Sigmoid colon (tissue), 7 donors: Measurements from ENCODE around the gene TSPAN14. TPM values are rescaled to one million over a fixed set of nuclear protein-coding genes. Genes with fewer than 3 reads are reported as not detected.

ENCODE experiments used
- DNase-seq: peaks from one replicate; pipeline ENCODE4 v3.0.0-alpha.2; 2019
- H3K27ac ChIP-seq, 4 donors: fragments of 200-600 bp; sonication (generic); one replicate each; pipeline ENCODE4 v1.5.1; 2016 to 2019; ENCODE audit warnings: mild to moderate bottlenecking in 1 of 4
- H3K27me3 ChIP-seq, 3 donors: fragments of 200-600 bp; sonication (generic); one replicate each; pipeline ENCODE4 v1.5.1; 2019; ENCODE audit warnings: mild to moderate bottlenecking in 1 of 3
- H3K36me3 ChIP-seq, 4 donors: fragments of 200-600 bp; sonication (generic); one replicate each; pipeline ENCODE4 v1.5.1; 2016 to 2019
- H3K4me1 ChIP-seq, 4 donors: fragments of 200-600 bp; sonication (generic); one replicate each; pipeline ENCODE4 v1.5.1; 2017 to 2019
- H3K4me3 ChIP-seq, 4 donors: fragments of 200-600 bp; sonication (generic); one replicate each; pipeline ENCODE4 v1.5.1; 2017 to 2019; ENCODE audit warnings: mild to moderate bottlenecking in 2 of 4, moderate library complexity in 1 of 4
- H3K9me3 ChIP-seq, 4 donors: fragments of 200-600 bp in 3 of 4; sonication (generic) in 3 of 4; one replicate each; pipeline versions ENCODE4 v1.5.1 to v1.6.1; 2013 to 2019
- EP300 ChIP-seq, 4 donors: sonication (generic); formaldehyde crosslinking; IDR thresholded peaks; one replicate each; pipeline ENCODE4 v1.6.1; 2017; ENCODE audit warnings: antibody characterized with exemption in 4 of 4
- POLR2A ChIP-seq, 2 donors: fragments of 450-650 bp; IDR thresholded peaks; one replicate each; pipeline ENCODE4 v1.6.1; 2016; ENCODE audit warnings: antibody characterized with exemption in 2 of 2, mild to moderate bottlenecking in 2 of 2, moderate library complexity in 2 of 2
- POLR2AphosphoS5 ChIP-seq, 4 donors: sonication (generic); formaldehyde crosslinking; IDR thresholded peaks; one replicate each; pipeline ENCODE4 v1.6.1; 2017; ENCODE audit warnings: antibody characterized with exemption in 4 of 4
- WGBS, 2 donors: extraction: QIAGEN DNeasy Blood & Tissue Kit; methylation state at CpG; one replicate each; pipeline ENCODE4 v1.1.7; 2013; 5-methylcytosine and 5-hydroxymethylcytosine counted together
- intact Hi-C: fragments of 100-400 bp; cut with DNase I; formaldehyde crosslinking; loops from one replicate; pipeline ENCODE4 v1.15.1; 2023
- polyA plus RNA-seq, 3 donors: library from polyadenylated mRNA; stranded (reverse); fragments of 200-250 nt; gene quantifications; one replicate each; pipeline ENCODE4 v1.2.3, GENCODE V29; 2013
- total RNA-seq, 4 donors: library from RNA; depleted of rRNA; stranded (reverse); fragments of >200 nt; gene quantifications; one replicate each; pipeline ENCODE4 v1.1.0, GENCODE V29; 2016
- TF ChIP-seq, protein P1 (sequence below), 4 experiments: fragments of 450-650 bp in 3 of 4; fragments of 200-600 bp in 1 of 4; IDR thresholded peaks; one replicate each; pipeline ENCODE4 v1.5.1; 2016 to 2019; ENCODE audit warnings: antibody characterized with exemption in 4 of 4, mild to moderate bottlenecking in 3 of 4, moderate library complexity in 2 of 4
- donor health status: healthy with polysubstance abuse.
- donor health status: Bipolar disorder and iron deficiency.
- donor health status: healthy.

TSPAN14 gene
- total and polyA plus RNA-seq, 7 donors, result 12.0 to 67.3 (median 23.5) TPM

DNA sequence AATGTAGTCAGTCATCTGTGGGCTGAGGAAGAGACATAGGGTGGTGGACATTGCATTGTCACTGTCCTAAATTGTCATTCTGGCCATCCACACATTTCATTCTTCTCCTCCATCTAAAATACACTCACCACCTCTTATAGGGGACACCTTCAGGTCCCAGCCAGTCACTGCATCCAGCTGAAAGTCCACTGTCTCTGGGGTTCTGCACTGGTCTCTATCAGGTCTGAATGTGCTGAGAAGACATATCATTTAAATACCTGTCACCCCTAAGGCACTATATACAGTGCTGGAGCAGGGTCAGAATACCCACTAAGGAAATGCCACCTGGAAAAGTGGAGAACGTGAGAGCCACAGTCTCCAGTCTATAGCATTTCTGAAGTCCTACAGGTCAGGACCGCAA is 113.2 kb downstream of the TSPAN14 start:
- WGBS, 2 donors, result 86 to 91% methylated on average over 2 of the region's 2 CpGs
- intact Hi-C loops, result no loop called here
- TF ChIP-seq, protein P1, sequence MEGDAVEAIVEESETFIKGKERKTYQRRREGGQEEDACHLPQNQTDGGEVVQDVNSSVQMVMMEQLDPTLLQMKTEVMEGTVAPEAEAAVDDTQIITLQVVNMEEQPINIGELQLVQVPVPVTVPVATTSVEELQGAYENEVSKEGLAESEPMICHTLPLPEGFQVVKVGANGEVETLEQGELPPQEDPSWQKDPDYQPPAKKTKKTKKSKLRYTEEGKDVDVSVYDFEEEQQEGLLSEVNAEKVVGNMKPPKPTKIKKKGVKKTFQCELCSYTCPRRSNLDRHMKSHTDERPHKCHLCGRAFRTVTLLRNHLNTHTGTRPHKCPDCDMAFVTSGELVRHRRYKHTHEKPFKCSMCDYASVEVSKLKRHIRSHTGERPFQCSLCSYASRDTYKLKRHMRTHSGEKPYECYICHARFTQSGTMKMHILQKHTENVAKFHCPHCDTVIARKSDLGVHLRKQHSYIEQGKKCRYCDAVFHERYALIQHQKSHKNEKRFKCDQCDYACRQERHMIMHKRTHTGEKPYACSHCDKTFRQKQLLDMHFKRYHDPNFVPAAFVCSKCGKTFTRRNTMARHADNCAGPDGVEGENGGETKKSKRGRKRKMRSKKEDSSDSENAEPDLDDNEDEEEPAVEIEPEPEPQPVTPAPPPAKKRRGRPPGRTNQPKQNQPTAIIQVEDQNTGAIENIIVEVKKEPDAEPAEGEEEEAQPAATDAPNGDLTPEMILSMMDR (IDR thresholded peaks at IDR 0.05), result no peak
- TF ChIP-seq POLR2A (IDR thresholded peaks at IDR 0.05), result no peak
- no peak for TF ChIP-seq POLR2AphosphoS5 (IDR thresholded peaks at IDR 0.05)
- no peak for TF ChIP-seq EP300 (IDR thresholded peaks at IDR 0.05)
- Histone ChIP-seq H3K4me1 (no peaks in the 10 kb centered on the region), H3K4me3 (no peak overlapping the region), H3K27ac (no peak overlapping the region), H3K36me3 (no peaks in the 10 kb centered on the region), H3K27me3 (no peaks in the 10 kb centered on the region), H3K9me3 (no peaks in the 10 kb centered on the region)
- DNase-seq, result no peak

DNA sequence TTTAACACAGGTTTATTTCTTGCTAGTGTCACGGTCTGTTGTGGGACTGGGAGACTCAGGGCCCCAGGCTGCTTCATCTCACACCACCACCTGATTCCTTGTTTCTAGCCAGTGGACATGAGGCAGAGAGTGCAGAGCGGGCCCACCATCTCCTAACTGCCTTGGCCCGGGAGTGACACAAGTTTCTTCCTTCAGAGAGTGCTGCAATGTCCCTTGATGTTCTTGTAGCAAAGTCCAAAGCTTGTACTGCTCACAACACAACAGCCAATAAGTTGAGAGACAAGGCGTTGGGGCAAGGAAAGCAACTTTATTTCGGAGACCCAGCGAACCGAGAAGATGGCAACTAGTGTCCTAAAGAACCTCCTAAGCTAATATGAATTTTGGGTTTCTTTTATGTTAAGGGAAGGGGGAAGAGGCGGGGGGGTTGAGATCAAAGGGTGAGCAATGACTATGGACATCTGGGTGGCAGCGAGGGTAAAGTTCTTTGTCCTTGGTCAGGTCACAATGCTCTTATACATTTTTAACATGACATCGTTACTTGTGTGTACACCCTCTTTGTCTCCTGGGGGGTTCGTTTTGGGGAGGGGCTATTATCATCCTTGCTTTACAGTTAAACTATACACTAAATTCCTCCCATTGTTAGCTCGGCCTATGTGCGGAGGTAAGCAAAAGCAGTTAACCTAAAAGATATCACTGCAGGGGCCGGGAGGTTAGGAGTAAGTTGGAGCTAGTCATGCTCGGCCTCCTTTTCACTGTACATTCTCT is 115.2 kb downstream of the TSPAN14 start:
- DNase-seq, result no peak
- H3K9me3 ChIP-seq, result no peaks in the 10 kb centered on the region
- 89 to 90% methylated on average over 15 of the region's 15 CpGs for WGBS, 2 donors
- H3K27me3 ChIP-seq, result no peaks in the 10 kb centered on the region
- H3K36me3 ChIP-seq, result no peaks in the 10 kb centered on the region
- H3K4me3 ChIP-seq, result no peak overlapping the region
- TF ChIP-seq, protein P1 (IDR thresholded peaks at IDR 0.05), result no peak
- TF ChIP-seq EP300 (IDR thresholded peaks at IDR 0.05) (no peak), POLR2AphosphoS5 (IDR thresholded peaks at IDR 0.05) (no peak), POLR2A (IDR thresholded peaks at IDR 0.05) (no peak)
- no peaks in the 10 kb centered on the region for H3K4me1 ChIP-seq
- H3K27ac ChIP-seq, result no peak overlapping the region
- intact Hi-C loops, result no loop called here

DNA sequence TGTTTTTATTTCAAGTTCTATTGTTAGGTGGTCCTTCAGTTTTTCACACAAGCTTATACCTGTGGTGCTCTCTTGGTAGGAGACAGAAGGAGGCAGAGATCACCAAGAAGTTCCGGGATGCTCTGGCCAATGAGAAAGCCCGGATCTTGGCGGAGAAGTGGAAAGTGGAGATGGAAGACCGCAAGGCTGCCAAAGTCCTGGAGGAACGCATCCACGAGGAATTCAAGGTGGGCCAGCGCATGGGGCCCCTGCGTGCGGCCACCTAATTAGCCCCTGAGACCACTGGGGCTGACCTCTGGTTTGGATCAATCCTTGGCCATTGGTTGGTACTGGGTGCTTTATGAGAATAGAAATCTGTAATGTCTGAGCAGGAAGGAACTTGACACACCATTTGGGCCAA is 117.2 kb downstream of the TSPAN14 start:
- TF ChIP-seq POLR2AphosphoS5 (IDR thresholded peaks at IDR 0.05) (no peak), POLR2A (IDR thresholded peaks at IDR 0.05) (no peak)
- TF ChIP-seq, protein P1 (IDR thresholded peaks at IDR 0.05), result no peak
- no peak for DNase-seq
- H3K27me3 ChIP-seq, result no peaks in the 10 kb centered on the region
- H3K9me3 ChIP-seq, result no peaks in the 10 kb centered on the region
- H3K27ac ChIP-seq, result no peak overlapping the region
- intact Hi-C loops, result no loop called here
- H3K4me1 ChIP-seq, result no peaks in the 10 kb centered on the region
- H3K36me3 ChIP-seq, result no peaks in the 10 kb centered on the region
- no peak overlapping the region for H3K4me3 ChIP-seq
- WGBS, 2 donors, result 97 to 98% methylated on average over 9 of the region's 9 CpGs

DNA sequence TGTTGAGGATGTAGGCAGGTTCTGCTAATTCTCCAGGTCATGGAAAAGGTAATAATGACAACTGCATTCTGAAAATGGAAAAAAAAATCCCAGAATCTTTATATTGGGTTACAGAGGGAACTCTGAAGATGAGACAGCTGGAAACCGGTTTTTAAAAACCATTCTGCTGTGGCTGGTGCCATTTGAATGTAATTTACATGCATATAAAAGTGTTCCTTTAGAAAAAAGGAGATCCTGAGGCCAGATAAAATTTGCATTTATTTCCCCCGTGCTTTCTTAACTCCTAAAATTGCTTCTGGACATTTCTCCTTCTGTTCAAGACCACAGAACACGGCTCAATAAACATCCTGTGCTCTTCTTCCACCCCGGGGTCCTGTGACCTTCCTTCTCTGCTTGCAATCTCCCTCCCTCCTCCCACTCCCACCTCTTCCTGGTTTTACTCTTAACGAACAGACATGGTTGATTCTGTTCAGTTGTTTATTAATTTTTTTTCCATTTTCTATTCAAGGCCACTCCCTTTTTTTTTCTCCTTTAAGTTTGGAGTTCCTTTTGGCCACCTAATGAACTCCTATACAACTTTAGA is 125.2 kb downstream of the TSPAN14 start:
- no peak overlapping the region for H3K4me3 ChIP-seq
- no peaks in the 10 kb centered on the region for H3K4me1 ChIP-seq
- 31 to 75% methylated on average over 5 of the region's 5 CpGs for WGBS, 2 donors
- H3K9me3 ChIP-seq, result peaks cover 0 to 3% (median 0%) of the 10 kb centered on the region in 4 donors
- no peak for TF ChIP-seq POLR2A (IDR thresholded peaks at IDR 0.05)
- no peak for TF ChIP-seq POLR2AphosphoS5 (IDR thresholded peaks at IDR 0.05)
- no peak for TF ChIP-seq EP300 (IDR thresholded peaks at IDR 0.05)
- TF ChIP-seq, protein P1 (IDR thresholded peaks at IDR 0.05), result no peak
- H3K27ac ChIP-seq, result no peak overlapping the region
- H3K27me3 ChIP-seq, result no peaks in the 10 kb centered on the region
- no peaks in the 10 kb centered on the region for H3K36me3 ChIP-seq
- DNase-seq, result no peak
- intact Hi-C loops, result no loop called here
